ENCODE results near the gene IGF1R. TPM values are rescaled to one million over a fixed set of nuclear protein-coding genes. Genes with fewer than 3 reads are reported as not detected.

Gene IGF1R
- polyA plus RNA-seq, 6 donors from 2014 or later: 0.78 to 5.5 (median 3.3) TPM

GRCh38 chr15:98853161-98853560 is 204.8 kb downstream of the IGF1R start:
- Mint-ChIP-seq H3K27me3 (no peaks in the 10 kb centered on the region), H3K4me3 (peak overlapping the region; percentile 85 to 99 (median 97)), H3K4me1 (peaks cover 38 to 44% (median 42%) of the 10 kb centered on the region in 3 donors)

GRCh38 chr15:98853617-98854420 is 205.5 kb downstream of the IGF1R start:
- peak overlapping the region; percentile 30 to 98 (median 96) for H3K4me3 Mint-ChIP-seq
- H3K36me3 Mint-ChIP-seq: no peaks in the 10 kb centered on the region
- no peaks in the 10 kb centered on the region for H3K9me3 Mint-ChIP-seq
- ATAC-seq (ENCODE audit: low read depth in 2 of 2) (no peak), DNase-seq (no peak)
- H3K27me3 Mint-ChIP-seq: no peaks in the 10 kb centered on the region
- H3K4me1 Mint-ChIP-seq: peaks cover 43 to 51% (median 48%) of the 10 kb centered on the region in 3 donors
- H3K27ac Mint-ChIP-seq: peak overlapping the region in 2 of 6 donors; percentile 3 to 90

More at GRCh38 chr15:98853161-98853560, 204.8 kb downstream of the IGF1R start:
- ATAC-seq (ENCODE audit: low read depth in 2 of 2) (peak; percentile 52 to 54), DNase-seq (peak; percentile 70)
- Mint-ChIP-seq H3K36me3 (no peaks in the 10 kb centered on the region), H3K27ac (peak overlapping the region in 5 of 6 donors; percentile 90 to 99 (median 97)), H3K9me3 (no peaks in the 10 kb centered on the region)

GRCh38 chr15:98854496-98854895 is 206.2 kb downstream of the IGF1R start:
- Mint-ChIP-seq H3K4me1 (peaks cover 45 to 52% (median 52%) of the 10 kb centered on the region in 3 donors), H3K4me3 (peak overlapping the region in 5 of 8 donors; percentile 30 to 97 (median 85)), H3K27me3 (no peaks in the 10 kb centered on the region), H3K27ac (peak overlapping the region in 4 of 6 donors; percentile 3 to 78 (median 51)), H3K9me3 (no peaks in the 10 kb centered on the region), H3K36me3 (no peaks in the 10 kb centered on the region)
- DNase-seq (no peak), ATAC-seq (ENCODE audit: low read depth in 2 of 2) (no peak)

GRCh38 chr15:98855067-98855814 is 206.9 kb downstream of the IGF1R start:
- H3K9me3 Mint-ChIP-seq: no peaks in the 10 kb centered on the region
- H3K27me3 Mint-ChIP-seq: no peaks in the 10 kb centered on the region
- peak overlapping the region in 5 of 8 donors; percentile 2 to 96 (median 21) for H3K4me3 Mint-ChIP-seq
- peaks cover 40 to 51% (median 46%) of the 10 kb centered on the region in 3 donors for H3K4me1 Mint-ChIP-seq
- peak overlapping the region in 2 of 6 donors; percentile 9 to 66 for H3K27ac Mint-ChIP-seq
- H3K36me3 Mint-ChIP-seq: no peaks in the 10 kb centered on the region
- no peak for DNase-seq
- ATAC-seq (ENCODE audit: low read depth in 2 of 2): no peak

- Mint-ChIP-seq H3K27ac (no peak overlapping the region), H3K27me3 (no peaks in the 10 kb centered on the region), H3K4me3 (peak overlapping the region in 1 of 8 donors; percentile 96), H3K4me1 (peaks cover 33 to 44% (median 39%) of the 10 kb centered on the region in 3 donors), H3K9me3 (no peaks in the 10 kb centered on the region), H3K36me3 (no peaks in the 10 kb centered on the region)
- ATAC-seq (ENCODE audit: low read depth in 2 of 2): no peak
- DNase-seq: no peak
Measured at GRCh38 chr15:98855815-98856531, 207.6 kb downstream of the IGF1R start.

GRCh38 chr15:98856532-98856907 is 208.2 kb downstream of the IGF1R start:
- Mint-ChIP-seq H3K4me3 (no peak overlapping the region), H3K36me3 (no peaks in the 10 kb centered on the region), H3K27ac (no peak overlapping the region), H3K27me3 (no peaks in the 10 kb centered on the region), H3K4me1 (peaks cover 27 to 39% (median 34%) of the 10 kb centered on the region in 3 donors), H3K9me3 (no peaks in the 10 kb centered on the region)
- ATAC-seq (ENCODE audit: low read depth in 2 of 2) (no peak), DNase-seq (no peak)

- no peaks in the 10 kb centered on the region for H3K27me3 Mint-ChIP-seq
- peak overlapping the region; percentile 10 to 70 (median 62) for H3K4me3 Mint-ChIP-seq
- peak overlapping the region in 3 of 6 donors; percentile 1 to 95 (median 23) for H3K27ac Mint-ChIP-seq
- H3K4me1 Mint-ChIP-seq: peaks cover 13 to 20% (median 15%) of the 10 kb centered on the region in 3 donors
- no peaks in the 10 kb centered on the region for H3K36me3 Mint-ChIP-seq
- H3K9me3 Mint-ChIP-seq: no peaks in the 10 kb centered on the region
- peak; percentile 47 to 53 for ATAC-seq (ENCODE audit: low read depth in 2 of 2)
- no peak for DNase-seq
Measured at GRCh38 chr15:98858610-98859023, 210.3 kb downstream of the IGF1R start.

- no peaks in the 10 kb centered on the region for H3K36me3 Mint-ChIP-seq
- DNase-seq (no peak), ATAC-seq (ENCODE audit: low read depth in 2 of 2) (no peak)
- H3K27me3 Mint-ChIP-seq: no peaks in the 10 kb centered on the region
- peaks cover 8 to 16% (median 11%) of the 10 kb centered on the region in 3 donors for H3K4me1 Mint-ChIP-seq
- H3K9me3 Mint-ChIP-seq: no peaks in the 10 kb centered on the region
- peak overlapping the region in 3 of 6 donors; percentile 1 to 39 (median 23) for H3K27ac Mint-ChIP-seq
- peak overlapping the region in 1 of 8 donors; percentile 61 for H3K4me3 Mint-ChIP-seq
Measured at GRCh38 chr15:98859149-98859548, 210.8 kb downstream of the IGF1R start.

- Mint-ChIP-seq H3K27ac (peak overlapping the region in 2 of 6 donors; percentile 52 to 68), H3K4me3 (no peak overlapping the region), H3K4me1 (peaks cover 10 to 14% (median 13%) of the 10 kb centered on the region in 3 donors), H3K36me3 (no peaks in the 10 kb centered on the region), H3K27me3 (no peaks in the 10 kb centered on the region), H3K9me3 (no peaks in the 10 kb centered on the region)
- no peak for ATAC-seq (ENCODE audit: low read depth in 2 of 2)
- no peak for DNase-seq
Measured at GRCh38 chr15:98860281-98861041, 212.1 kb downstream of the IGF1R start.

GRCh38 chr15:98861188-98861587 is 212.8 kb downstream of the IGF1R start:
- Mint-ChIP-seq H3K4me1 (peaks cover 12 to 19% (median 16%) of the 10 kb centered on the region in 3 donors), H3K27ac (peak overlapping the region in 3 of 6 donors; percentile 1 to 65 (median 57)), H3K4me3 (no peak overlapping the region), H3K9me3 (no peaks in the 10 kb centered on the region), H3K27me3 (no peaks in the 10 kb centered on the region), H3K36me3 (no peaks in the 10 kb centered on the region)
- DNase-seq (no peak), ATAC-seq (ENCODE audit: low read depth in 2 of 2) (no peak)

- H3K27ac Mint-ChIP-seq: peak overlapping the region in 1 of 6 donors; percentile 27
- H3K4me3 Mint-ChIP-seq: no peak overlapping the region
- ATAC-seq (ENCODE audit: low read depth in 2 of 2) (no peak), DNase-seq (no peak)
- no peaks in the 10 kb centered on the region for H3K9me3 Mint-ChIP-seq
- H3K36me3 Mint-ChIP-seq: no peaks in the 10 kb centered on the region
- H3K27me3 Mint-ChIP-seq: no peaks in the 10 kb centered on the region
- peaks cover 14 to 18% (median 16%) of the 10 kb centered on the region in 3 donors for H3K4me1 Mint-ChIP-seq
Measured at GRCh38 chr15:98863983-98864382, 215.6 kb downstream of the IGF1R start.

Measured in naive B cell (primary cell).